ENCODE results near the gene SOCS2.

Gene SOCS2, protein sequence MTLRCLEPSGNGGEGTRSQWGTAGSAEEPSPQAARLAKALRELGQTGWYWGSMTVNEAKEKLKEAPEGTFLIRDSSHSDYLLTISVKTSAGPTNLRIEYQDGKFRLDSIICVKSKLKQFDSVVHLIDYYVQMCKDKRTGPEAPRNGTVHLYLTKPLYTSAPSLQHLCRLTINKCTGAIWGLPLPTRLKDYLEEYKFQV

GRCh38 chr12:93571925-93572711 lies at the start of gene SOCS2:
Gene SOCS2 (plus strand): TSS chr12:93572675. CDS start chr12:93572898, 223 bp downstream.
- DNase-seq = peak; percentile 47 to 54
- Mint-ChIP-seq H3K4me3 (peak within 1 kb of the TSS; percentile 91 to 96), H3K4me1 (peaks cover 39% of the 10 kb centered on the region), H3K27me3 (no peaks in the 10 kb centered on the region), H3K27ac (peak within 1 kb of the TSS; percentile 94 to 98), H3K9me3 (no peaks in the 10 kb centered on the region)
- no peak for ATAC-seq

GRCh38 chr12:93524386-93525133 lies 47.9 kb upstream of the SOCS2 start:
- H3K4me1 Mint-ChIP-seq = no peaks in the 10 kb centered on the region
- no peak overlapping the region for H3K27ac Mint-ChIP-seq
- no peaks in the 10 kb centered on the region for H3K9me3 Mint-ChIP-seq
- no peak for ATAC-seq
- H3K27me3 Mint-ChIP-seq = peaks cover 37% of the 10 kb centered on the region
- no peak overlapping the region for H3K4me3 Mint-ChIP-seq
- DNase-seq = no peak

DNA sequence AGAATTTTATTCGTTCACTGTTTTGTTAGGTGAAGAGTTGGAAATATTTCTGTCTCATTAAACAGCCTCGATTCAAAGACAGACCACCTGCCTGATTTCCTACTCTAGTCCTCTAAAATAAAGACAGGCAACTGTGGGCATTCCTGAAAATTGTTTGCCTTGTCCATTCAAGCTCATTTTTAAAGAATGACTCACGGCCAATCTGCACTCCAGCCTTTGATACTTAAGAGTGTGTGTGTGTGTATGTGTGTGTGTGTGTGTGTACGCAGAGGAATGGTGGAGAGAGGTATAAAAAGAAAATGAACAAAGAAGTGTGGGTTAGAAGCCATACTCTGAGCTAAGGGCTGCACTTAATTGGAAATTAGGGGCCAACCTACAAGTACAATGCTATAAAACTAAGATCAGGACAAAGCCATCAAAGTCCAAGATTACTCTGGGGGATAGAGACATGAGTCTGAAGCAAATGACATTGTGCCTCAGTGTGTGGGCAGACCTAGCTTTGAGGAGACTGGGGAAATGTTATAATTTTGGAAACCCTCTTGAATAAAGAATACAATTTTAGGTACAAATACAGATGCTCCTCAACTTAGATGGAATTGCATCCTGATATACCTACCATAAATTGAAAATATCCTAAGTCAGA lies 45.6 kb upstream of the SOCS2 start:
- peaks cover 0 to under 1% of the 10 kb centered on the region in 2 donors for H3K9me3 Mint-ChIP-seq
- no peak for ATAC-seq
- DNase-seq = no peak
- peaks cover 6% of the 10 kb centered on the region for H3K4me1 Mint-ChIP-seq
- H3K4me3 Mint-ChIP-seq = no peak overlapping the region
- H3K27me3 Mint-ChIP-seq = peaks cover 30% of the 10 kb centered on the region
- H3K27ac Mint-ChIP-seq = no peak overlapping the region

- Mint-ChIP-seq H3K4me1 (peaks cover 6% of the 10 kb centered on the region), H3K9me3 (peaks cover 6 to 10% of the 10 kb centered on the region in 2 donors), H3K27me3 (peaks cover 30% of the 10 kb centered on the region), H3K27ac (no peak overlapping the region), H3K4me3 (no peak overlapping the region)
- ATAC-seq (no peak), DNase-seq (no peak)
Measured at GRCh38 chr12:93530358-93530757, 42.1 kb upstream of the SOCS2 start.

- H3K27ac Mint-ChIP-seq = no peak overlapping the region
Measured at GRCh38 chr12:93533310-93533709, 39.2 kb upstream of the SOCS2 start.

GRCh38 chr12:93536111-93536765 lies 36.2 kb upstream of the SOCS2 start:
- Mint-ChIP-seq H3K9me3 (peaks cover 6 to 10% of the 10 kb centered on the region in 2 donors), H3K27ac (no peak overlapping the region), H3K27me3 (no peaks in the 10 kb centered on the region), H3K4me1 (peaks cover 3% of the 10 kb centered on the region), H3K4me3 (no peak overlapping the region)
- ATAC-seq = no peak
- DNase-seq = no peak

More at GRCh38 chr12:93533310-93533709, 39.2 kb upstream of the SOCS2 start:
- Mint-ChIP-seq H3K27me3 (peaks cover under 1% of the 10 kb centered on the region), H3K4me1 (peaks cover 6% of the 10 kb centered on the region), H3K4me3 (no peak overlapping the region), H3K9me3 (peaks cover 6 to 10% of the 10 kb centered on the region in 2 donors)
- DNase-seq = no peak
- no peak for ATAC-seq

- Mint-ChIP-seq H3K4me3 (no peak overlapping the region), H3K9me3 (peaks cover 6 to 9% of the 10 kb centered on the region in 2 donors), H3K4me1 (peaks cover 10% of the 10 kb centered on the region), H3K27me3 (no peaks in the 10 kb centered on the region), H3K27ac (no peak overlapping the region)
- DNase-seq (no peak), ATAC-seq (no peak)
Measured at GRCh38 chr12:93536766-93537488, 35.5 kb upstream of the SOCS2 start.

- H3K27me3 Mint-ChIP-seq = no peaks in the 10 kb centered on the region
- H3K27ac Mint-ChIP-seq = no peak overlapping the region
- DNase-seq = no peak
- peaks cover 0 to under 1% of the 10 kb centered on the region in 2 donors for H3K9me3 Mint-ChIP-seq
- peaks cover 13% of the 10 kb centered on the region for H3K4me1 Mint-ChIP-seq
- ATAC-seq = no peak
- H3K4me3 Mint-ChIP-seq = no peak overlapping the region
Measured at GRCh38 chr12:93537769-93538168, 34.7 kb upstream of the SOCS2 start.

DNA sequence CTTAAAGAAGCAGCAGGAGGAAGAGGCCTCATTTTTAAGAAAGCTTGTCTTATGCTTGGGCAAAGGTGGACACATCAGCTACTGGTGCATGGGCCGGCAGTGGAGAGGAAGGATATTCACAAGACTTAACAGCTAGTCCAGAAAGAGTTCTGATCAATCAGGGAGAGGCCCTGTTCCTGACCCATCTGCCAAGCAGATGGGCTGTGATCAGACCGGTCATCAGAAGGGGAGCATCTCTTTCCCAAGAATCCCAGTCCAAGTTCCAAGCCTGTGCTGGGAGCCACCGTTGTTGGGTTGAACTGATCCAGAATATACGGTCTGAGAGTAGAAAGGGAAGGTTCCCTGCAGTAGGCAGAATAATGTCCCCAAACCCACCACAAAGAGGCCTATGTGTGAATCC lies 32.7 kb upstream of the SOCS2 start:
- no peaks in the 10 kb centered on the region for H3K27me3 Mint-ChIP-seq
- peaks cover 13% of the 10 kb centered on the region for H3K4me1 Mint-ChIP-seq
- no peak overlapping the region for H3K4me3 Mint-ChIP-seq
- H3K27ac Mint-ChIP-seq = no peak overlapping the region
- ATAC-seq = no peak
- H3K9me3 Mint-ChIP-seq = no peaks in the 10 kb centered on the region
- no peak for DNase-seq

- DNase-seq (no peak), ATAC-seq (no peak)
- H3K27me3 Mint-ChIP-seq = no peaks in the 10 kb centered on the region
- H3K4me3 Mint-ChIP-seq = no peak overlapping the region
- peaks cover 13% of the 10 kb centered on the region for H3K4me1 Mint-ChIP-seq
- H3K9me3 Mint-ChIP-seq = no peaks in the 10 kb centered on the region
- H3K27ac Mint-ChIP-seq = no peak overlapping the region
Measured at GRCh38 chr12:93540466-93540865, 32.0 kb upstream of the SOCS2 start.

- no peaks in the 10 kb centered on the region for H3K9me3 Mint-ChIP-seq
- no peak overlapping the region for H3K4me3 Mint-ChIP-seq
- no peak overlapping the region for H3K27ac Mint-ChIP-seq
- no peak for ATAC-seq
- no peaks in the 10 kb centered on the region for H3K27me3 Mint-ChIP-seq
- H3K4me1 Mint-ChIP-seq = peaks cover 13% of the 10 kb centered on the region
- DNase-seq = no peak
Measured at GRCh38 chr12:93541578-93542225, 30.8 kb upstream of the SOCS2 start.

- Mint-ChIP-seq H3K27me3 (no peaks in the 10 kb centered on the region), H3K4me3 (no peak overlapping the region), H3K9me3 (no peaks in the 10 kb centered on the region), H3K4me1 (no peaks in the 10 kb centered on the region), H3K27ac (no peak overlapping the region)
- no peak for DNase-seq
- no peak for ATAC-seq
Measured at GRCh38 chr12:93547778-93548177, 24.7 kb upstream of the SOCS2 start.

DNA sequence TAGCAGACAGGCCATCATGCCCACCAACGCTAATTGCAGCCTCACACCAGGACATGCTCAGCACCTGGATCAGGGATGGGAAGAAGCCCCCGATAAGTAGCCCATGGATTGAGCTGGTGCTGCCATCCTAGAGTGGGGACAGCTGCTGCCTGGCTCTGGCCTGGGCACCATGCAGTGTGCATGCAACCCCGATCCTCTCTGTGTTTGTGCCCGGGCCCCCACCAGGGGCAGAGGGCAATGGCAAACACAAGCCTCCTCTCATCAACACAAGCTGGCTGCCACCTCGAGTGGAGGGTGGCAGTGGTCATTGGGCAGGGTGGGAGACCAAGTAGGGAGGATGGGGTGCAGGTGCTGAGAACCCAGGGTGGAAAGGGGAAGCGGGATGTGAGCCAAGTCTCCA lies 23.3 kb upstream of the SOCS2 start:
- DNase-seq (no peak), ATAC-seq (no peak)
- no peak overlapping the region for H3K4me3 Mint-ChIP-seq
- no peak overlapping the region for H3K27ac Mint-ChIP-seq
- H3K9me3 Mint-ChIP-seq = no peaks in the 10 kb centered on the region
- H3K4me1 Mint-ChIP-seq = peaks cover 7% of the 10 kb centered on the region
- H3K27me3 Mint-ChIP-seq = no peaks in the 10 kb centered on the region
